ENCODE results near the gene CHST9. TPM values are rescaled to one million over a fixed set of nuclear protein-coding genes. Genes with fewer than 3 reads are reported as not detected.
"Not testable (repeated sequence)": the region's sequence is repeated elsewhere in the genome, so short reads cannot be mapped to it uniquely, and the experiment has no call there.

Gene CHST9
- total and polyA plus RNA-seq, 2 of the 13 experiments (the other 11 are each of a cell fraction or from before 2014, with no cell fraction given) = 3.2 to 9.6 TPM

- TF ChIP-seq SALL1 (CRISPR knock-in tag; IDR thresholded peaks at IDR 0.05) = peak; percentile 16; the same call in 1 of the 2 replicates
- peak; percentile 37; the same call in 1 of the 2 replicates for TF ChIP-seq HOXA3 (CRISPR knock-in tag; IDR thresholded peaks at IDR 0.05)
- TF ChIP-seq ARID5B (CRISPR knock-in tag; IDR thresholded peaks at IDR 0.05) = 0 out of 2 replicates have a peak, but pooled peaks have one; percentile 26
- TF ChIP-seq STAG1 (CRISPR knock-in tag; IDR thresholded peaks at IDR 0.05) = peak; percentile 72
- TF ChIP-seq YY1 (IDR thresholded peaks at IDR 0.05; ENCODE audit: insufficient read depth, insufficient replicate concordance, low read depth, low read length) = peak; percentile 66
- TF ChIP-seq RAD21 (CRISPR knock-in tag; IDR thresholded peaks at IDR 0.05) = peak; percentile 78
These were observed 21.9 kb downstream of the CHST9 start (continued) for GRCh38 chr18:27163197-27163716.

GRCh38 chr18:27149240-27149639 is 35.9 kb downstream of the CHST9 start:
- H2AFZ ChIP-seq (ENCODE audit: low read length); FAIRE-seq; ATAC-seq; H3K79me2 ChIP-seq (ENCODE audit: insufficient read depth, low read length); H3K9me3 ChIP-seq (ENCODE audit: low read length); DNase-seq (ENCODE audit: low spot score); CTCF ChIA-PET (ENCODE audit: low intra/inter-chr PET ratio, low total read pairs); H3K36me3 ChIP-seq (replicated peaks in 1 of 2; ENCODE audit: control insufficient read depth in 1 of 2, insufficient read depth in 2 of 2, low read length in 2 of 2); POLR2A ChIA-PET; H3K27me3 ChIP-seq (ENCODE audit: control insufficient read depth in 1 of 2, insufficient read depth in 2 of 2, low read length in 2 of 2); H3K4me3 ChIP-seq (replicated peaks in 1 of 3; ENCODE audit: insufficient read depth in 1 of 3, low read depth in 2 of 3, low read length in 3 of 3); H3K4me1 ChIP-seq (ENCODE audit: insufficient read depth, low read length); H3K27ac ChIP-seq (ENCODE audit: extremely low read length, insufficient read depth, low read length); H4K20me1 ChIP-seq (ENCODE audit: insufficient read depth, low read length); intact Hi-C loops (cut with micrococcal nuclease; ENCODE audit: unreplicated experiment); H3K9ac ChIP-seq (ENCODE audit: insufficient read depth, low read depth, low read length); BruUV-seq (replicated peaks); H3K4me2 ChIP-seq (ENCODE audit: low read depth, low read length); in situ Hi-C loops (cut with HindIII; ENCODE audit: extremely low pct_ligation_motif_present, low pct_unique_long_range_greater_than_20kb): not testable (repeated sequence)
- 44% methylated on average over 5 of the region's 5 CpGs for WGBS (ENCODE audit: low lambda C conversion rate)
